Measurements from ENCODE around the gene MRPL2.

DNA sequence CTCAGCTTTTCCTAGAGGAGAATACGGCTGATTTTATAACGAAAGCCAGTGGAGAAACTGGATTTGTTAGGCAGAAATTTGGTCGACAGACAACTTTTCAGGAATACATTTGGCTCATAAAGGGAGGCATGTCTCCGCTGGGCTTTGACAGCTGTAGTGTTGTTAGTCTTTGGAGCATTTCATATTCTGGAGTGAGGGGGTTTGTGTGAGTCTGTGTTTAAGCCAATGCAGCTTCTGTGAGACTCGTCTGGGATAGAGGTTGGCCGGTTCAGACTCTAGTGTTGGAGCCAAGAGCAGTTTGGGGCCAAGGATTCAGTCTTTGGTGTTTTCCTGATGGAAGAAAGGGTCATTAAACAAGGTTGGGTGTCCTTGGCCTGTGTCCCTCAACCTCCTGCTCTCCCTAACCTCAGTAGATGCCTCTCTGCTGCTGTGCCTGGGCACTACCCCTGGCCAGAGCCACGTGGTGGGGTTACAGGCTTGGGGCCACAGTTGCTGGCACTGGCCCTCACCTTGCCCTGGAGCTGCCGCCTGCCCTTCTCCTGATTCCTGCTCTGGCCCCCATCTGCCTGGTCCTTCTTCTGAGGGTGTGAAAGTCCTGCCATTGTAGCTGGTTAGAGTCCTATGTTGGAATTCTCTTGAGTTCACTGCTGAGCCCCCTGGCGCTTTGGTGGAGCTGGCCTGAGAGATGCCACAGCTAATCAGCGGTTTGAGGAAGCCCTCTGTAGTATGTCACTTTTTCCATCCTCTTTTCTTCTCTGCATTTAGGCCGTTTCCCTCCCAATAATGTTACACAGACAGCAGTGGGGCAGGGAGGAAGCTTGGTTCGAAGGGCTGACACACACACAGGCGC lies 23.8 kb upstream of the MRPL2 start:
- TF ChIP-seq, protein P1, sequence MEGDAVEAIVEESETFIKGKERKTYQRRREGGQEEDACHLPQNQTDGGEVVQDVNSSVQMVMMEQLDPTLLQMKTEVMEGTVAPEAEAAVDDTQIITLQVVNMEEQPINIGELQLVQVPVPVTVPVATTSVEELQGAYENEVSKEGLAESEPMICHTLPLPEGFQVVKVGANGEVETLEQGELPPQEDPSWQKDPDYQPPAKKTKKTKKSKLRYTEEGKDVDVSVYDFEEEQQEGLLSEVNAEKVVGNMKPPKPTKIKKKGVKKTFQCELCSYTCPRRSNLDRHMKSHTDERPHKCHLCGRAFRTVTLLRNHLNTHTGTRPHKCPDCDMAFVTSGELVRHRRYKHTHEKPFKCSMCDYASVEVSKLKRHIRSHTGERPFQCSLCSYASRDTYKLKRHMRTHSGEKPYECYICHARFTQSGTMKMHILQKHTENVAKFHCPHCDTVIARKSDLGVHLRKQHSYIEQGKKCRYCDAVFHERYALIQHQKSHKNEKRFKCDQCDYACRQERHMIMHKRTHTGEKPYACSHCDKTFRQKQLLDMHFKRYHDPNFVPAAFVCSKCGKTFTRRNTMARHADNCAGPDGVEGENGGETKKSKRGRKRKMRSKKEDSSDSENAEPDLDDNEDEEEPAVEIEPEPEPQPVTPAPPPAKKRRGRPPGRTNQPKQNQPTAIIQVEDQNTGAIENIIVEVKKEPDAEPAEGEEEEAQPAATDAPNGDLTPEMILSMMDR (IDR thresholded peaks at IDR 0.05): no peak
- no peak for TF ChIP-seq POLR2A (IDR thresholded peaks at IDR 0.05)

Measured in prostate gland (tissue), 2 donors.